GM23338 (cell line): Measurements from ENCODE around the gene SYT14.

Experiments
- CREB1 ChIP-seq: fragments of 250-450 bp; sonication (Bioruptor Pico); IDR thresholded peaks from 2 replicates; pipeline ENCODE4 v1.5.0; 2020; ENCODE audit warnings: low read depth, mild to moderate bottlenecking, moderate library complexity
- CTCF ChIP-seq, 2 experiments: fragments of 200-600 bp in 1 of 2; sonication (generic) in 1 of 2; conservative IDR thresholded peaks; 2 replicates each; pipeline versions ENCODE4 v1.5.1 to v1.6.1; 2016 to 2017; ENCODE audit warnings: antibody characterized with exemption in 2 of 2, low read depth in 2 of 2, mild to moderate bottlenecking in 2 of 2, moderate library complexity in 1 of 2
- POLR2AphosphoS5 ChIP-seq: IDR thresholded peaks from 2 replicates; pipeline ENCODE4 v1.6.1; 2016; ENCODE audit warnings: antibody characterized with exemption, low read depth

GRCh38 chr1:209959623-209960022, 21.6 kb downstream of the SYT14 start:
- no peak for TF ChIP-seq CTCF (conservative IDR thresholded peaks at IDR 0.05; ENCODE audit: low read depth in 2 of 2)
- TF ChIP-seq POLR2AphosphoS5, result no peak
- no peak for TF ChIP-seq CREB1 (CRISPR knock-in tag)
